OCI-LY7 (cell line): Measurements from ENCODE around the gene TMEM221. TPM values are rescaled to one million over a fixed set of nuclear protein-coding genes. Genes with fewer than 3 reads are reported as not detected.
A peak's percentile ranks its signal among the peaks of the same experiment; 100 is the strongest.

ENCODE experiments used
- BruUV-seq: library from RNA; stranded (reverse); fragments of 400-500 nt; replicated peaks from 2 replicates; lab custom pipeline; 2021; lab: Mats Ljungman, UMichigan
- CTCF ChIA-PET: fragments of 300-600 bp; sonication (Branson Sonifier 250); formaldehyde crosslinking; loops from one replicate; lab custom pipeline; 2022; ENCODE audit warnings: antibody characterized with exemption; ENCODE audit not compliant: unreplicated experiment; lab: Charles Lee
- POLR2A ChIA-PET: fragments of 300-600 bp; sonication (Branson Sonifier 250); formaldehyde crosslinking; loops from one replicate; lab custom pipeline; 2022; ENCODE audit warnings: antibody characterized with exemption; lab: Charles Lee
- DNase-seq: peaks from one replicate; pipeline ENCODE4 v3.0.0-alpha.2; 2015; ENCODE audit warnings: low spot score
- H2AFZ ChIP-seq: fragments of 200-600 bp; sonication (generic), shearing (Covaris generic); 2 replicates; pipeline ENCODE4 v1.6.1; 2014; ENCODE audit warnings: mild to moderate bottlenecking, antibody characterized with exemption, low read length, moderate library complexity
- H3K27ac ChIP-seq: fragments of 200-600 bp; sonication (generic); 2 replicates; pipeline ENCODE4 v1.5.1; 2014; ENCODE audit warnings: mixed run types, low read depth, mild to moderate bottlenecking, moderate library complexity, low read length, inconsistent platforms; ENCODE audit not compliant: poor library complexity, severe bottlenecking
- H3K36me3 ChIP-seq: fragments of 200-600 bp; sonication (generic); 2 replicates; pipeline ENCODE4 v1.6.1; 2014; ENCODE audit warnings: mild to moderate bottlenecking, antibody characterized with exemption, low read length, moderate library complexity, mixed read lengths; ENCODE audit not compliant: insufficient read depth
- H3K4me1 ChIP-seq: fragments of 200-600 bp; sonication (generic); 2 replicates; pipeline ENCODE4 v1.5.1; 2014; ENCODE audit warnings: mild to moderate bottlenecking, low read length; ENCODE audit not compliant: insufficient read depth, poor library complexity, severe bottlenecking
- H3K4me2 ChIP-seq: fragments of 200-600 bp; sonication (generic); 2 replicates; pipeline ENCODE4 v1.6.1; 2014; ENCODE audit warnings: mild to moderate bottlenecking, low read length
- H3K4me3 ChIP-seq: fragments of 200-600 bp; sonication (generic); 2 replicates; pipeline ENCODE4 v1.5.1; 2014; ENCODE audit warnings: mild to moderate bottlenecking, low read depth, low read length; ENCODE audit not compliant: poor library complexity, severe bottlenecking
- H3K79me2 ChIP-seq: fragments of 200-600 bp; sonication (generic); 2 replicates; pipeline ENCODE4 v1.6.1; 2016; ENCODE audit warnings: low read depth, mild to moderate bottlenecking, low read length, moderate library complexity, mixed read lengths; ENCODE audit not compliant: insufficient read depth
- H3K9me2 ChIP-seq: fragments of 200-600 bp; sonication (generic); 2 replicates; pipeline ENCODE4 v1.6.1; 2016; ENCODE audit warnings: mild to moderate bottlenecking, low read length, mixed read lengths; ENCODE audit not compliant: insufficient read depth
- H3K9me3 ChIP-seq: fragments of 200-600 bp; sonication (generic); 2 replicates; pipeline ENCODE4 v1.6.1; 2014; ENCODE audit warnings: mild to moderate bottlenecking, mixed run types, low read length, mixed read lengths
- H4K20me1 ChIP-seq: fragments of 200-600 bp; sonication (generic); 2 replicates; pipeline ENCODE4 v1.6.1; 2014; ENCODE audit warnings: mild to moderate bottlenecking, antibody characterized with exemption, low read length, moderate library complexity, mixed read lengths; ENCODE audit not compliant: insufficient read depth
- CTCF ChIP-seq: fragments of 200-600 bp; sonication (generic); conservative IDR thresholded peaks from 2 replicates; pipeline ENCODE4 v1.5.1; 2014; ENCODE audit warnings: mild to moderate bottlenecking, antibody characterized with exemption, low read length, moderate library complexity, mixed read lengths
- EZH2phosphoT487 ChIP-seq: fragments of 200-600 bp; sonication (generic); IDR thresholded peaks from 2 replicates; pipeline ENCODE4 v1.6.1; 2018; ENCODE audit warnings: low read depth, borderline replicate concordance, mild to moderate bottlenecking, mixed run types, antibody characterized with exemption, low read length, moderate library complexity, mixed read lengths
- intact Hi-C: fragments of 100-400 bp; cut with micrococcal nuclease; formaldehyde crosslinking; loops from one replicate; pipeline ENCODE4 v1.10.0; 2022; ENCODE audit not compliant: unreplicated experiment
- total RNA-seq, 2 experiments: library from RNA; depleted of rRNA in 1 of 2; stranded (reverse); fragments of >200 nt in 1 of 2; shearing (Covaris generic) in 1 of 2; gene quantifications; 2 replicates each; pipeline ENCODE4 v1.2.3, GENCODE V29; 2014 to 2022

TMEM221 gene
- total RNA-seq, 2 experiments from 2014 or later = not detected

DNA sequence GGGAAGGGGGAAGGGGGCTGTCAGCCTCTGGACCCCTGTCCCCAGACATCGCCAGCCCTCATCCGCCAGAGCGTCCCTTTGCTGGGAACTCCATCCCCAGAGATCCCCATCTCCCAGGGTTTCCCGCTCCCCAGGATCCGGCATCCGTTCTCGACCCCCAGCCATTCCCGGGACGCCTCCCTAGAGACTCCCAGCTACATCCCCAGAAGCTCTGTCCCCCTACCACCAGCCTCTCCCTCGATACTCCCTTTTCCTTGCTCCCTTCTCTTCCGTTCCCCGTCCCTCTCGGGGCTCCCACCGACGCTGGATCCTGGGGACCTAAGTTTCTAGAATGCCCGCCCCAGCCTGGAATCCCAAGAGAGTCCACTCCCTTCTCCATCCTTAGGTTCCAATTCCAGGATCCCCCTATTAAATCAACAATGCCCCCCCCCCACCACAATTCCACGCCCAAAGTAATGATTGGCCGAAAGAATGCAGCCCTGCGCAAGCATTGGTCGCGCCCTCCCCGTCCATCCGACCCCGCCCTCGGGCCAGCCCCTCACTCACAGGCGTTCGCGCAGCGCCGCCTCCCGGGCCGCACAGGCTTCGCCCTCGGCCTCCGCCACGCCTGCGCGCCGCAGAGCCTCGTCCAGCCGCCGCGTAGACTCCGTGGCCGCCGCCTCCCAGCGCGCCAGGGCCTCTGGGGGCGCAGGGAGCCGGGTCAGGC lies 57.6 kb downstream of the TMEM221 start:
- peak overlapping the region; percentile 70 for H3K4me2 ChIP-seq
- H3K9me3 ChIP-seq = no peaks in the 10 kb centered on the region
- peak; percentile 88 for DNase-seq
- intact Hi-C loops = no loop called here
- H3K27ac ChIP-seq = no peak overlapping the region
- POLR2A ChIA-PET = interaction anchor here (0.7 kb wide), 1 partner anchor 24 kb away, joined by 9 read pairs; no protein-coding TSS in a partner anchor
- TF ChIP-seq EZH2phosphoT487 = no peak
- peak; percentile 72 for TF ChIP-seq CTCF
- no peak overlapping the region; the same call in 1 of the 2 replicates for H2AFZ ChIP-seq
- H3K9me2 ChIP-seq = no peaks in the 10 kb centered on the region
- peak overlapping the region; percentile 45 for H3K4me3 ChIP-seq
- CTCF ChIA-PET = interaction anchor here (0.7 kb wide), 1 partner anchor 190 kb away, joined by 4 read pairs; no protein-coding TSS in a partner anchor
- H3K4me1 ChIP-seq = peaks cover 20% of the 10 kb centered on the region
- BruUV-seq = no TSS peak
- H3K36me3 ChIP-seq = peaks cover 5% of the 10 kb centered on the region
- no peaks in the 10 kb centered on the region for H3K79me2 ChIP-seq
- H4K20me1 ChIP-seq = no peaks in the 10 kb centered on the region

DNA sequence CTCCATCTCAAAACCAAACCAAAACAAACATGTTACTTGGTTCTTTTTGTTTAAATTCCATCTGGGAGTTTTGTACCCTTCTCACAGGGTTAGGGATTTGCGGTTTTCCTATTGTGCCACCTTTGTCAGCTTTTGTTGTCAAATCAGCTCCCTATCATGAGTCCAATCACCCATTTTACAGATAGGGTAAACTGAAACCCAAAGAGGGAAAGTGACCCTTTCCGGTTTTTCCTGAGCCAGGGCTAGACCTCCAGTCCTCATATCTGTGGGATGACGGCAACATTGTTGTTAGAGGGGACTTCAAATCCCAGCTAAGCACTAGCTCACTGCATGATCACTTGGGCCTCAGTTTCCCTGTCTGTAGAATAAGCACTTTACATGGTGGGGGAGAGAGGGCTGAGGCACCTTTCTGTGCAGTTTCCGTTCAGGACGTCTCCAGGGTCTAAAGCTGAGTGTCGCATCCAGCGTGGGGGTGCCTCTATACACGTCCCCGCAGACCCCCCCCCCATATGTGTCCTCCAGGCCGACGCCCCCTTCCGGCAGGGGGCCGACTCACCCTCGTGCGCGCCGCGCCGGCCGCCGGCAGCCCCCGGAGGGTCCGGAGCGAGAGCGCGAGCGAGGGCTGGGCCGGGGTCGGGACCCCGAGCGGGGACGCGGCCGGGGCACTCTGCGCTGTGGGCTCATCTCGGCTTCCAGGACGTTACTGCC lies 58.4 kb downstream of the TMEM221 start:
- Histone ChIP-seq H3K36me3 (peaks cover 4% of the 10 kb centered on the region; the same call in 1 of the 2 replicates), H3K4me2 (peak overlapping the region; percentile 44; the same call in 1 of the 2 replicates), H3K4me3 (no peak overlapping the region), H3K9me3 (no peaks in the 10 kb centered on the region), H3K4me1 (peaks cover 18% of the 10 kb centered on the region), H4K20me1 (no peaks in the 10 kb centered on the region), H2AFZ (no peak overlapping the region), H3K79me2 (no peaks in the 10 kb centered on the region), H3K9me2 (no peaks in the 10 kb centered on the region), H3K27ac (no peak overlapping the region)
- ChIA-PET POLR2A (no interaction called here), CTCF (no interaction called here)
- no peak for TF ChIP-seq CTCF
- TF ChIP-seq EZH2phosphoT487 = no peak
- no TSS peak for BruUV-seq
- DNase-seq = no peak
- intact Hi-C loops = no loop called here
